Measurements from ENCODE around the gene NRXN3. TPM values are rescaled to one million over a fixed set of nuclear protein-coding genes. Genes with fewer than 3 reads are reported as not detected.

NRXN3 gene
- total and polyA plus RNA-seq, 2 of the 4 experiments (the other 2 are of a cell fraction) = 4.8 to 25.1 TPM

GRCh38 chr14:78172428-78172827, 2.3 kb downstream of the NRXN3 start:
- DNase-seq (no peak), ATAC-seq (ENCODE audit: low read depth) (no peak)
- Histone ChIP-seq H2BK5ac (ENCODE audit: low read depth, low read length, poor library complexity, severe bottlenecking) (no peak overlapping the region), H2AFZ (replicated peaks; ENCODE audit: low read length, poor library complexity) (no peak overlapping the region), H2AK5ac (ENCODE audit: low read depth, low read length) (no peak overlapping the region), H3K4me2 (ENCODE audit: low read depth, low read length) (no peak overlapping the region), H3K79me1 (ENCODE audit: low read depth in 1 of 2, low read length in 2 of 2) (no peaks in the 10 kb centered on the region), H3K4ac (ENCODE audit: low read depth, low read length) (no peak overlapping the region), H2AK9ac (replicated peaks; ENCODE audit: low read depth, low read length, poor library complexity) (no peak overlapping the region), H3K9me3 (ENCODE audit: control insufficient read depth, insufficient read depth, low read length) (peaks cover 40% of the 10 kb centered on the region), H3K56ac (ENCODE audit: extremely low read depth, insufficient read depth, low read length) (no peak overlapping the region), H4K91ac (ENCODE audit: insufficient read depth, low read depth, low read length) (no peak overlapping the region), H3K4me3 (ENCODE audit: insufficient read depth, low read depth, low read length) (no peak overlapping the region), H3K9me1 (ENCODE audit: insufficient read depth, low read length) (no peaks in the 10 kb centered on the region), H3K4me1 (ENCODE audit: control insufficient read depth, insufficient read depth, low read length) (no peaks in the 10 kb centered on the region), H3K14ac (replicated peaks; ENCODE audit: low read depth, low read length) (no peak overlapping the region), H3K27ac (ENCODE audit: insufficient read depth, low read length) (no peak overlapping the region), H3K23ac (ENCODE audit: low read depth, low read length) (no peak overlapping the region), H4K5ac (ENCODE audit: low read depth, low read length) (no peak overlapping the region), H2BK20ac (ENCODE audit: low read depth, low read length) (no peak overlapping the region), H3K27me3 (ENCODE audit: control insufficient read depth, insufficient read depth, low read length) (no peaks in the 10 kb centered on the region), H3K18ac (ENCODE audit: low read depth, low read length) (no peak overlapping the region), H4K8ac (ENCODE audit: low read depth in 2 of 2, low read length in 2 of 2) (no peak overlapping the region), H2BK120ac (ENCODE audit: low read depth, low read length) (no peak overlapping the region), H2BK15ac (ENCODE audit: low read depth, low read length) (no peak overlapping the region), H3K9ac (ENCODE audit: low read depth, low read length) (no peak overlapping the region), H3K36me3 (ENCODE audit: control insufficient read depth, insufficient read depth, low read length) (no peaks in the 10 kb centered on the region), H4K20me1 (ENCODE audit: insufficient read depth, low read length) (no peaks in the 10 kb centered on the region)
- TF ChIP-seq CHD1 (IDR thresholded peaks at IDR 0.05; ENCODE audit: low read depth, low read length) = no peak
- no CpG with 5 or more reads among the region's 7 CpGs for WGBS, 2 experiments (ENCODE audit: extremely low coverage in 2 of 2, insufficient read length in 1 of 2)
- in situ Hi-C loops (cut with MboI; ENCODE audit: low sequenced_read_pairs) (no loop called here), dilution Hi-C loops (cut with HindIII; ENCODE audit: low sequenced_read_pairs, unreplicated experiment) (no loop called here), intact Hi-C loops (cut with micrococcal nuclease) (no loop called here)
- CTCF ChIA-PET = no interaction called here
- no TSS peak for BruUV-seq (replicated peaks)
- POLR2A ChIA-PET (ENCODE audit: unreplicated experiment) = no interaction called here

Measured in IMR-90 (cell line).